ENCODE results near the gene MTHFD1L. TPM values are rescaled to one million over a fixed set of nuclear protein-coding genes. Genes with fewer than 3 reads are reported as not detected.
A peak's percentile ranks its signal among the peaks of the same experiment; 100 is the strongest.
"Not testable (repeated sequence)": the region's sequence is repeated elsewhere in the genome, so short reads cannot be mapped to it uniquely, and the experiment has no call there.

MTHFD1L gene
- total and polyA plus RNA-seq, 2 of the 8 experiments (the other 6 are each of a cell fraction or from before 2014, with no cell fraction given) = 29.2 to 105 TPM

GRCh38 chr6:151045511-151046222 is 180.2 kb downstream of the MTHFD1L start:
- POLR2A ChIA-PET (ENCODE audit: partially characterized antibody) = interaction anchor here (0.8 to 1.2 kb wide), 2 partner anchors 18 to 19 kb away, joined by 3 read pairs; no protein-coding TSS in a partner anchor
- not testable (repeated sequence) for H3K79me2 ChIP-seq (ENCODE audit: control insufficient read depth in 1 of 2, insufficient read depth in 2 of 2, low read length in 2 of 2); H3K27ac ChIP-seq (ENCODE audit: low read depth, low read length)

More at GRCh38 chr6:151045511-151046222, 180.2 kb downstream of the MTHFD1L start:
- not testable (repeated sequence) for H4K20me1 ChIP-seq (replicated peaks in 1 of 2; ENCODE audit: control insufficient read depth in 1 of 2, insufficient read depth in 2 of 2, low read length in 2 of 2); H3K18ac ChIP-seq (ENCODE audit: extremely low read depth, low read length); H4K8ac ChIP-seq (ENCODE audit: extremely low read depth, insufficient read depth, low read length); FAIRE-seq; H3K56ac ChIP-seq (replicated peaks; ENCODE audit: insufficient read length, low read depth, low read length); H3K4me3 ChIP-seq (ENCODE audit: extremely low read depth in 1 of 4, insufficient read depth in 2 of 4, low read depth in 3 of 4, low read length in 4 of 4); H3K23me2 ChIP-seq (ENCODE audit: low read depth, low read length); H3K36me3 ChIP-seq (ENCODE audit: control insufficient read depth in 2 of 4, insufficient read depth in 4 of 4, low read length in 3 of 4); H3K27me3 ChIP-seq (replicated peaks in 1 of 4; ENCODE audit: control insufficient read depth in 3 of 4, extremely low read depth in 1 of 4, insufficient read depth in 3 of 4, low read length in 3 of 4); H2BK120ac ChIP-seq (replicated peaks; ENCODE audit: low read depth, low read length); H3K23ac ChIP-seq (ENCODE audit: insufficient read length); H2BK20ac ChIP-seq (ENCODE audit: low read length); H3K14ac ChIP-seq (ENCODE audit: insufficient read length); H3K9me3 ChIP-seq (ENCODE audit: insufficient read depth in 2 of 2, low read depth in 1 of 2, low read length in 1 of 2); H3K4ac ChIP-seq (replicated peaks; ENCODE audit: insufficient read length, low read depth, low read length); H4K91ac ChIP-seq (replicated peaks; ENCODE audit: insufficient read length, low read length); H3K79me1 ChIP-seq (ENCODE audit: low read depth, low read length); H4K5ac ChIP-seq (ENCODE audit: insufficient read length, low read depth, low read length); H2BK15ac ChIP-seq (ENCODE audit: low read length); H2AFZ ChIP-seq (ENCODE audit: low read length)
- DNase-seq (ENCODE audit: low read depth in 1 of 2, low spot score in 2 of 2) = peak in 1 of 2 experiments; percentile 49
- WGBS, 2 experiments (ENCODE audit: extremely low coverage in 1 of 2, insufficient coverage in 1 of 2, insufficient read length in 1 of 2, insufficient replicate concordance in 2 of 2, low coverage in 1 of 2, low lambda C conversion rate in 2 of 2, missing lambda C conversion rate in 1 of 2) = 54% methylated on average over 6 of the region's 7 CpGs; no CpG with 5 or more reads in 1 of the 2 experiments
- peak overlapping the region; percentile 37 to 42; a peak in 2 of 4 replicates for H3K4me2 ChIP-seq (ENCODE audit: insufficient read depth in 1 of 2, low read depth in 2 of 2, low read length in 2 of 2)
- CTCF ChIA-PET (ENCODE audit: partially characterized antibody) = interaction anchor here (1.2 kb wide), 2 partner anchors 8 to 289 kb away, joined by 3 to 4 read pairs; no protein-coding TSS in a partner anchor
- TF ChIP-seq, protein P1, sequence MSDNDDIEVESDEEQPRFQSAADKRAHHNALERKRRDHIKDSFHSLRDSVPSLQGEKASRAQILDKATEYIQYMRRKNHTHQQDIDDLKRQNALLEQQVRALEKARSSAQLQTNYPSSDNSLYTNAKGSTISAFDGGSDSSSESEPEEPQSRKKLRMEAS (IDR thresholded peaks at IDR 0.05) = 0 out of 2 replicates have a peak, but pooled peaks have one; percentile 13
- H3K9ac ChIP-seq (replicated peaks in 1 of 4; ENCODE audit: extremely low read depth in 1 of 4, low read depth in 3 of 4, low read length in 3 of 4) = peak overlapping the region in 1 of 4 experiments; percentile 10; a peak in 1 of 7 replicates
- H2AK5ac ChIP-seq (ENCODE audit: low read depth, low read length) = 0 out of 2 replicates have a peak overlapping the region, but pooled peaks have one; percentile 68
- H3K4me1 ChIP-seq (replicated peaks in 1 of 4; ENCODE audit: control insufficient read depth in 3 of 4, insufficient read depth in 4 of 4, low read length in 3 of 4) = peaks cover 8 to 18% (median 12%) of the 10 kb centered on the region in 4 experiments
- 0 out of 2 replicates have a peak overlapping the region, but pooled peaks have one; percentile 44 for H2BK5ac ChIP-seq (ENCODE audit: low read depth, low read length)
- peak overlapping the region; percentile 63; the same call in 1 of the 2 replicates for H2BK12ac ChIP-seq (ENCODE audit: low read depth, low read length)

Data from H1 (cell line).